Uterus (tissue), 4 donors: ENCODE results near the gene LYPD6B. TPM values are rescaled to one million over a fixed set of nuclear protein-coding genes. Genes with fewer than 3 reads are reported as not detected.

Experiments used
- DNase-seq, 2 donors: peaks; one replicate each; pipeline ENCODE4 v3.0.0-alpha.2; 2019 to 2020
- H3K27ac ChIP-seq, 2 donors: fragments of 200-600 bp; sonication (generic); 1 replicate in 1 of 2; 2 replicates in 1 of 2; pipeline ENCODE4 v1.5.1; 2016 to 2018
- H3K27me3 ChIP-seq, 2 donors: fragments of 200-600 bp; sonication (generic); one replicate each; pipeline ENCODE4 v1.5.1; 2018 to 2019; ENCODE audit warnings: control low read depth in 1 of 2
- H3K36me3 ChIP-seq, 2 donors: fragments of 200-600 bp; sonication (generic); one replicate each; pipeline ENCODE4 v1.5.1; 2019; ENCODE audit warnings: control low read depth in 1 of 2
- H3K4me1 ChIP-seq, 2 donors: fragments of 200-600 bp; sonication (generic); one replicate each; pipeline ENCODE4 v1.5.1; 2018 to 2019; ENCODE audit warnings: control low read depth in 1 of 2
- H3K4me3 ChIP-seq, 2 donors: fragments of 200-600 bp; sonication (generic); 1 replicate in 1 of 2; 2 replicates in 1 of 2; pipeline ENCODE4 v1.5.1; 2018 to 2019; ENCODE audit warnings: mild to moderate bottlenecking in 1 of 2
- H3K9me3 ChIP-seq, 2 donors: fragments of 200-600 bp; sonication (generic); one replicate each; pipeline ENCODE4 v1.5.1; 2019; ENCODE audit warnings: control low read depth in 1 of 2
- CTCF ChIP-seq, 4 experiments: fragments of 200-600 bp in 2 of 4; fragments of 450-650 bp in 2 of 4; sonication (generic) in 2 of 4; IDR thresholded peaks; one replicate each; pipeline ENCODE4 v1.5.1; 2016 to 2019; ENCODE audit warnings: antibody characterized with exemption in 4 of 4, mild to moderate bottlenecking in 2 of 4, moderate library complexity in 1 of 4
- POLR2A ChIP-seq, 2 donors: fragments of 450-650 bp; IDR thresholded peaks; one replicate each; pipeline ENCODE4 v1.6.1; 2016; ENCODE audit warnings: antibody characterized with exemption in 2 of 2, mild to moderate bottlenecking in 1 of 2, moderate library complexity in 1 of 2
- intact Hi-C: fragments of 100-400 bp; cut with DNase I; formaldehyde crosslinking; loops from one replicate; pipeline ENCODE4 v1.15.1; 2023; ENCODE audit warnings: low total_unique reads
- total RNA-seq, 4 donors: library from RNA; depleted of rRNA in 3 of 4; stranded (reverse); fragments of >200 nt in 3 of 4; gene quantifications; one replicate each; pipeline versions ENCODE4 v1.1.0 to v1.2.4, GENCODE V29; 2014 to 2023
- donor health status: DM: yes; HTN: yes; CAD: no.

Gene LYPD6B
- total RNA-seq, 4 donors from 2014 or later: 0.27 to 9.8 TPM; not detected in 2

GRCh38 chr2:149000158-149000938 is 38.2 kb upstream of the LYPD6B start:
- no peaks in the 10 kb centered on the region for H3K9me3 ChIP-seq
- no peaks in the 10 kb centered on the region for H3K27me3 ChIP-seq
- H3K27ac ChIP-seq: no peak overlapping the region
- H3K4me1 ChIP-seq: no peaks in the 10 kb centered on the region
- TF ChIP-seq CTCF (IDR thresholded peaks at IDR 0.05): no peak
- H3K4me3 ChIP-seq: no peak overlapping the region
- DNase-seq: no peak
- H3K36me3 ChIP-seq: no peaks in the 10 kb centered on the region
- intact Hi-C loops: no loop called here

GRCh38 chr2:149001496-149001895 is 37.0 kb upstream of the LYPD6B start:
- DNase-seq: no peak
- H3K27ac ChIP-seq: no peak overlapping the region
- H3K36me3 ChIP-seq: no peaks in the 10 kb centered on the region
- no peaks in the 10 kb centered on the region for H3K4me1 ChIP-seq
- no peak overlapping the region for H3K4me3 ChIP-seq
- intact Hi-C loops: no loop called here
- no peaks in the 10 kb centered on the region for H3K9me3 ChIP-seq
- TF ChIP-seq CTCF (IDR thresholded peaks at IDR 0.05): no peak
- no peak for TF ChIP-seq POLR2A (IDR thresholded peaks at IDR 0.05)
- H3K27me3 ChIP-seq: no peaks in the 10 kb centered on the region

GRCh38 chr2:149002378-149002890 is 36.1 kb upstream of the LYPD6B start:
- no peak for TF ChIP-seq POLR2A (IDR thresholded peaks at IDR 0.05)
- TF ChIP-seq CTCF (IDR thresholded peaks at IDR 0.05): no peak
- intact Hi-C loops: no loop called here

GRCh38 chr2:149002891-149003740 is 35.4 kb upstream of the LYPD6B start:
- DNase-seq: peak; percentile 42 to 68
- Histone ChIP-seq H3K9me3 (no peaks in the 10 kb centered on the region), H3K27me3 (no peaks in the 10 kb centered on the region), H3K4me1 (no peaks in the 10 kb centered on the region), H3K4me3 (peak overlapping the region in 1 of 2 donors; percentile 6), H3K36me3 (no peaks in the 10 kb centered on the region), H3K27ac (peak overlapping the region; percentile 52 to 63)
- TF ChIP-seq CTCF (IDR thresholded peaks at IDR 0.05) (no peak), POLR2A (IDR thresholded peaks at IDR 0.05) (no peak)
- intact Hi-C loops: no loop called here

More at GRCh38 chr2:149002378-149002890, 36.1 kb upstream of the LYPD6B start:
- Histone ChIP-seq H3K4me1 (no peaks in the 10 kb centered on the region), H3K9me3 (no peaks in the 10 kb centered on the region), H3K36me3 (no peaks in the 10 kb centered on the region), H3K27me3 (no peaks in the 10 kb centered on the region), H3K4me3 (peak overlapping the region in 1 of 2 donors; percentile 6), H3K27ac (peak overlapping the region; percentile 52 to 63)
- peak; percentile 23 to 36 for DNase-seq

- intact Hi-C loops: no loop called here
- no peaks in the 10 kb centered on the region for H3K9me3 ChIP-seq
- no peak overlapping the region for H3K27ac ChIP-seq
- H3K4me3 ChIP-seq: no peak overlapping the region
- no peaks in the 10 kb centered on the region for H3K4me1 ChIP-seq
- TF ChIP-seq POLR2A (IDR thresholded peaks at IDR 0.05): no peak
- no peaks in the 10 kb centered on the region for H3K27me3 ChIP-seq
- H3K36me3 ChIP-seq: no peaks in the 10 kb centered on the region
- DNase-seq: no peak
Measured at GRCh38 chr2:149004836-149005235, 33.7 kb upstream of the LYPD6B start.
